Measurements from ENCODE around the gene SGMS2.

SGMS2 gene

GRCh38 chr4:107828315-107829090, 3.8 kb downstream of the SGMS2 start:
- no peak for DNase-seq (ENCODE audit: low read depth)

GRCh38 chr4:107831140-107831539, 6.4 kb downstream of the SGMS2 start:
- no peak for DNase-seq (ENCODE audit: low read depth)

DNA sequence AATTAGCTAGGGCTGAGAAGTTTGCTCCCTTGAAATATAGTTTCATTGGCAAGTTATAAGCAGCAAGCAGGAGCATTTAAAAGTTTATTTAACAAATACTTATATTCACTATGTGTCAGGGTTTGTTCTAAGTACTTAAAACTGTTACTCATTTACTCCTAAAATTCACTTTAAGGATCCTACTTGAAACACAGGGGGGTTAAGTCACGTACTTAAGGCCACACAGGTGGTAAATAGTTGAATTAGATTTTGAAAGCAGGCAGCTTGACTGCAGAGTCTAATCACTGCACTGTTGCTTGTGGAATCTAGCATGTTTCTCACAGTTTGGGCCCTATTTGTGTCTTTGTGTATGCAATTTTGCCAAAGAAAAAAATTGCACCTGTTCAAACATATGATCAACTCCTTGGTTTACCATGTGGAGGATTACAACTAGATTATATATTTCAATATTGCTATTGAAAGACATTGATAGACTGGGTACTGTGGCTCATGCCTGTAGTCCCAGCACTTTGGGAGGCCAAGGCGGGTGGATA, 7.6 kb downstream of the SGMS2 start:
- no peak for DNase-seq (ENCODE audit: low read depth)

DNA sequence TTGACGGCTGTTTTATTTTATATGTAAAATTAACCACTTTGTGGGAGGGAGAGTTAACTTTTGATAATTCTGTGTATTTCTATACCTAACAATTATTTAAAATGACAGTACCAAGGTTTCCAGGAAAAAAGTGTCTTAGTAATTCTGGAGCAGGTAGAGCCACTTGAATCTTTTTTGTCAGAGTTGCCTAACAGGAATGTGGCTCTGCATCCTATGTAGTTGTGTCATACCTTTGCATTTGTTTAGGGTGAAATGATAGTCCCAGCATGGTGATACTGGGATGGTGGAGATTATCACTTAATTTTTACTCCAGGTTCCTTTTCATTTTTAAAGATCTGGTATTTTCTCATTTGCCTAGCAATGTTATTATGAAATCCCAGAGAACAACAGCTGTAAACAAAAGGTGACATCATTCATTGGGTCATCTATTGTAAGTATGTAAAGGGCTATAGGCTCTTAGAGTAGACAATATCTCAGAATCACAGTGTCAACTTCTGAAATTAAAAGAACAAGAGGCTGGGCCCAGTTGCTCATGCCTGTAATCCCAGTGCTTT, 9.6 kb downstream of the SGMS2 start:
- no peak for DNase-seq (ENCODE audit: low read depth)

DNA sequence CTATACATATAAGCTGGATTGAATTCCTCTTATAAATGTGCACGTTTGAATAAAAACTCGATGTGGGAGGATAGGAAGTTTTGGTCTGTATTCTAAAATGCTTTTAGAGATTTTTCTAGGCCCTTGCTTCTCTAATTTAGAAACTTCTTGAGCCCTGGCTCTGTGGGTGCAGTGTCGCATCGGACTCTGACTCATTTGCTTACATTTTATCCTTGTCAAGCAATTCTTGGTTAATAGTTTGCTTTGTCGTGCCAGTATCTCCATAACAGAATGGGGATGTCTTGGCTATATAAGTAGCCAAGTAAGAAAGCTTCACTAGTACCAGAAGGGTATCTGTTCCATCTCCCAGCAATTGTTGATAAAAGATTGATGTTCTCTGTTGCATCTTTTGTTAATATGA, 10.7 kb downstream of the SGMS2 start:
- DNase-seq (ENCODE audit: low read depth) = no peak

DNA sequence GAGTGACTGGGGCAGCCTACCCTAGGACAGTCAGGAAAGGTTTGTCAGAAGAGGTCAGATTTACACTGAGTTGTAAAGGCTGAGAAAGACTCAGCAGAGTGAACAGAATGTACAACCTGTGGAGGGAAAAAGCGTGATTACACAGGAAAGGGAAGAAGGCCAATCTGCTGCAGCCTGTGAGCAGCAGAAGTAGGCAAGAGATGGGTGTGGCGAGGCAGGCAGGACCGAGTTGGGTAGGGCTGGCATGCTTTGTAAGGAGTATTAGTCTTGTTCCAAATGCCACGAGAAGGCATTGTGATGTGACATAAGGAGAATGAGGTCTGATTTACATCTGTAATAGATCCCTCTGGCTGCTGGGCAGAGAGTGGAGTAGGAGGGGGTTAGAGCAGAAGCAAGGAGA, 12.6 kb downstream of the SGMS2 start:
- no peak for DNase-seq (ENCODE audit: low read depth)

GRCh38 chr4:107837776-107838618, 13.3 kb downstream of the SGMS2 start:
- DNase-seq (ENCODE audit: low read depth) = no peak

- DNase-seq (ENCODE audit: low read depth) = no peak
These were observed 14.3 kb downstream of the SGMS2 start for GRCh38 chr4:107838861-107839565.

DNA sequence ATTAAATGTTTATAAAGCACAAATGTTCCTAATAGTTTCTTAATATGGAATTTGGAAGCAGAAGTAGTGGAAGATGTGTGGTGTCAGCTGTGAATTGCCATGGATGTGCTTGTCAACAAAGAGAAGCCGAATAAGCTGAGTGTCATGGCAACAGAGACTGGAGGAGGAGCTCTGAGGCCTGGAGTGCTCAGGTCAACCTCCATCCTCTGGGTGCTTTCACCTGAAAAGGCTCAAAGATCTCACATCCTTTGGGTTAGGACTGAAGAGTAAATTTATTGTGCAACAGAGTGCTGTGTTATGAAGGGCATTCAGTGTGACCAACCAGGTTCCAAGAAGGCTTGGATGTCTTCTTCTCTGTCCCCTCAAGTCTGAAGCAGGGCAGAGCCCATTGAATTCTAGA, 18.7 kb downstream of the SGMS2 start:
- DNase-seq (ENCODE audit: low read depth) = no peak

DNA sequence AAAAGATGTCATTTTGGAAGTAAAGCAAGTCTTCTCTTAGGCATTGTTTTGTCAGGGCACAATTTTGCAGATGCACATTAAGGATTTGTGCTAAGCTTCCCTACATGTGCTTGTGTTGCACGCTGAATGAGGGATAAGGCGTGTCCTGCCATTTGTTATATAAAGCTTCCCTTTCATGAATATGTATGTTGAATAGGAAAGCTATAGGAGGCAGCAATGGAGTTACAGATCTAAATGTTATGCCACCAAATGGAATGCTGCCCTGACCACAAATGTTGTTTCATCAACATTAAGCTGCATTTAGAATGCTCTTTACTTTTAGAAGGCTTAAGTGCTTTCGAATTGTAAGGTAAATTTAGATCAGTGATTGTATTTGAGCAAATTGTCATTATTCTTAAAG, 20.9 kb downstream of the SGMS2 start:
- no peak for DNase-seq (ENCODE audit: low read depth)

DNA sequence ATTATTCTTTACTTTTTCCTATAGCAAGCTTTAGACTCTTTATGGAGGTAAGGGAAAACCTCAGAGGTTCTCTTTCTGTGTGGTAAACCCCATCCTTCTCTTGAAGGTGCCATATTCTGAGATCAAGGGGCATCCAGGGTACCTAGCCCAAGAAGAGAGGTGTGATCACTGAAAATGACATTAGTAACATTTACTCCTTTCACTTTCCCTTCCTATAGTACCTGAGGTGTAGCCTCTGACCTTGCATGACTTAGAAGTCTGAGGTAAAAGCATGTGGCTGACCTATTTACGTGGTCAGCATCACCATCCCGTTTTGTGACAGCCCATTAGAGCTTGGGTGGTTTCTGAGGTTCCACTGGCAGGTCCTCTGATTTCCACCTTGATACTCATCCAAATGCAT, 25.7 kb downstream of the SGMS2 start:
- DNase-seq (ENCODE audit: low read depth) = no peak

DNA sequence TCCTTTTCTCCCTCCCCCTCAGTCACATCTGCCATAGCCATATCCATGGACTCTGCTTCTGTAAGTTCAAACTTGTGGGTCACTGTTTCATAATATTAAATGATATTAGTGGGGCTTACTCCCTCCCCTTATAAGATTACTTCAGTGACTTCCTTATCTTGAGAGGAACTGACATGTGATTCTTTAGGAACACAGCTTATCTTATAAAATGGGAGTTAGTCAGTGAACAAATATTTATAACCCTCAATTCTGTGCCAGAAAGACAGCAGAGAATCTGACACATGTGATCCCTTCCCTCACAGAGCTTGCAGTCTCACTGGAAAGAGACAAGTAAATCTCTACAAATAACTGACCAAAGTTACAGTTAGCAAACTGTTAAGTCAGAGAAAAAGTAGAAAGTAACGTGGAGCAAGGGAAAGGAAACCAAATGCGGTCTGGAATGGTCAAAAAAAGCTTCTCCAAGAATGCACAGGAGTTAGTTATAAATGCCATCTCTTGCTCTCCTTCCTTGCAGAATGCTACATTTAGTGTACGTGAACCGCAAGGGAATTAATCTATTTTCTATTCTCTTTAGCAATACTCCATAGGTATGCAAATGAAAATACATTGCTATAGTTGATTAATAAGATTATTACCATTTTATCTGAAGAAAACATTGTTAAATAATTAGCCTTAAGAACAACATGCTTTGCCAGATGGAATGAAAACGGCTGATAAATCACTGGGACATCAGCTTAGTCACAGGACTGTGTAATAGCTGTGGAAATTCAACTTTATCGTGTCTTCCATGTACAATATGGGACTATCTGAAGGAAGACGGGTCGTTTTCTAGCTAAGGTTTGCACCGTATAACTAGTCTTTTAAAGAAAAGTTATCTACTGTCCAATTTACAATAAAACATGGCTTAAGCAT, 29.0 kb downstream of the SGMS2 start:
- DNase-seq (ENCODE audit: low read depth) = no peak

GRCh38 chr4:107854356-107855022, 29.8 kb downstream of the SGMS2 start:
- DNase-seq (ENCODE audit: low read depth) = no peak

GRCh38 chr4:107855723-107856122, 31.0 kb downstream of the SGMS2 start:
- no peak for DNase-seq (ENCODE audit: low read depth)

GRCh38 chr4:107856901-107857300, 32.2 kb downstream of the SGMS2 start:
- DNase-seq (ENCODE audit: low read depth) = no peak

DNA sequence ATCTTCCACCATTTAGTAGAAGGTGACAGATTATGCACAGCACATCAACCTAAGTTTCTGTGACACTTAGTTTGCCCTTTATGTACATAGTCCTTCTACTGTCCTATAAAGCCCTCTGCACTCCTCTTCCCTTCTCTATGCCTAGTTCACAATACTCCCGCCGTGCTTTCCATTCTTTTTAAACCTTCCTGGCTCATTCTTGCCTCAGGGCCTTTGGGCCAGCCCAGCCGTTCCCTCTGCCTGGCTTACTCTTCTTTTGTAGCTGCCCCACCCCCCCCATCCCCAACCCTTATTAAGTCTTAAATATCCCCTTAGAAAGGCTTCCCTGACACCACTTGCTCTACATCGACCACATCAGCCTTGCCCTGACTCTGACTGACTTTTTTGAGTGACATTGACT, 33.0 kb downstream of the SGMS2 start:
- DNase-seq (ENCODE audit: low read depth) = no peak

DNA sequence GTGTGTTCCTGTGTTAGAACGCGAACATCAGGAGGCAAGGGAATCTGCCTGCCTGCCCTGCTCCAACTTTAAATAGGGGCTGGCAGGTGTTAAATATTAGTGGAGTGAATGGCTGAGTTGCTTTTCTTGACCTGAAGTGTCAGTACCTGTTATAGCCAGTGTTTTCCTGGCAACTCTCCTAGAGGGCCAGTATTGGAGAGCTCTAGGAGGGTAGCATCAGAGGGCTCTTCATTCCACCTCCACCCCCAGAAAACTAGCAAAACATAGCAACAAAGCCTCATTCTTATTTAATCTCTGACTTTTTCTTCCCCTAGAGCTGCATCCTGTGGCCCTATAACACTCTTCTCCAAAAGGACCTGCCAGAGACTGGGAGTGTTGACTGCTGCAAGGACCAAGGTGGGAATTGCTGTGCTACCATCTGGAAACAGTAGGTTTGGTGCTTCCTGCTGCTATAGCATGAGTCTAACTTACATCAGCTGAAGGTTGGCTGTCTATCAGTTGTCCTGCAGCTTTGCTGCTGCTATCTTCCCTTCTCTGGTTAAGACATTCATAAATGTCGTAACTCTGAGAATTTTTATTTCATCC, 33.5 kb downstream of the SGMS2 start:
- no peak for DNase-seq (ENCODE audit: low read depth)

- no peak for DNase-seq (ENCODE audit: low read depth)
These were observed 37.9 kb downstream of the SGMS2 start for GRCh38 chr4:107862658-107863057.

DNA sequence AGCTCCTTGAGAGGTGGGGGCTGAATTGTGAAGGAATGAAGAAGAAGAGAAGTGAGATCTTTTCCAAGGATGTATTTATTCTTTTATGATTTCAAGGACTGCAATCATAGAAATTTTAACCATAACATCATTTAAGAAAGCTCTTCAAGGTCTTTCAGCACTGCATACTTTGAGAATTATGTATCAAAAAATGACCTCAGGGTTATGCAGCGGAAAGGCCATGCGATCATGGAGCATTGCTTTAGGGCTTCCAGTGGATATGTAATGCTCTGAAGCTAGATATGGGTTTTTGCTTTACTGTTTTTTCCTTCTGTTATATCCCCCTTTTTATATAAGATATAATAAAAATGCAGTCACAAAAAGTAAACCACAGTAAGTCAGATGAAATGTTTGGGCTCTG, 38.7 kb downstream of the SGMS2 start:
- DNase-seq (ENCODE audit: low read depth) = no peak

DNA sequence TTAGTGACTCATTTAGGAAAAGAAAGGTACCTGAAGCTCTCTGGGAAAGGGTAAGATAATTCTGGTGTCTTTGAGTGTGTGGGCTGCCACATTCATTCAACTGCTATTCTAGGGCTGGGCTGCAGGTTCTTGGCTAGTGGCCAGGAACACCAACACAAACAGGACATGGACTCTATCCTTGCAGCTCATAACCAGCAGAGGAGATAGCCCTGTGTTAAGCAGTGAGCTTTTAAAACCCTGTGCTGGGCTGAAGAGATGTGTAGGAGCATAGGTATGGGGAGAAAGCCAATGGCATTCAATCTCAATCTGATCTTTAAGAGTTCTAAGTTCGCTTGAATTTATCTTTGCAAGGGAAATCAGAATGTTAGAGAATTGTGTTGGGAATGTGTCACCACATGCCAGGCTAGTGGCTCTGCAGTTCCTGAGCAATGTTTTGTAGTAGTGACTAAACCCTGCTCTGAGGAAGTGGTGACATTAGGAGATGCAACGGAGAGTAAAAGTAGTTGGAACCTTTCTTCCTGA, 39.2 kb downstream of the SGMS2 start:
- no peak for DNase-seq (ENCODE audit: low read depth)
